C4-2B (cell line): ENCODE data around the gene KRI1.

Experiments
- CTCF ChIP-seq: fragments of 450-650 bp; conservative IDR thresholded peaks from 2 replicates; pipeline ENCODE4 v1.5.1; 2017; ENCODE audit warnings: mild to moderate bottlenecking
- ZFX ChIP-seq: fragments of 450-650 bp; IDR thresholded peaks from 2 replicates; pipeline ENCODE4 v1.6.1; 2017

DNA sequence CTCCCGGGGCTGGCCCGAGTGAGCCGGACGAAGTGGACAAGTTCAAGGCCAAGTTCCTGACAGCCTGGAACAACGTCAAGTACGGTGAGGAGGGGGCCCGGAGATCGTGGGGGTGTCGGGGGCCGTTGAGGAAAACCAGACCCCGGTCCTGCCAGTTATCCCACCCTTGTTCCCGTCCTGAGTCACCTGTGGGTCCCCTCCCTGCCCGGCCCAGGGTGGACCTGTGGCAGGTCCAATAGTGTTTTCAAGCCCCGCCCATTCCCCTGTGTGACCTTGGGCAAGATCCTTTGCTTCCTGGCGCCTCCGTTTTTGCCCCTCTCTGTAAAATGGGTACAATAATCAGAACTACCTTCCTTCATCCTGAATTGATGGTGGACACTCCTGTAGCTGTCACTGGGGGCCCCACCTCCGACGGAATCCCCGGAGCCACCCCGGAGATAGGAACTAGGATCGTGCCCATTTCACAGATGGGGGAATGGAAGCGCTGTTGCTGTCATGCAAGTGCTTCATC is 21.5 kb downstream of the KRI1 start:
- TF ChIP-seq CTCF (no peak), ZFX (peak; percentile 47; the same call in 1 of the 2 replicates)
